GM12891 (cell line): ENCODE results near the gene RUNX1.

Experiments
- POLR2A ChIP-seq: IDR thresholded peaks from 2 replicates; pipeline ENCODE4 v1.6.1; 2011; ENCODE audit warnings: low read depth, low read length, control low read depth
- POLR2AphosphoS5 ChIP-seq: IDR thresholded peaks from 2 replicates; pipeline ENCODE4 v1.6.1; 2011; ENCODE audit warnings: low read depth, low read length, control low read depth
- POU2F2 ChIP-seq: IDR thresholded peaks from 2 replicates; pipeline ENCODE4 v1.6.1; 2011; ENCODE audit warnings: low read depth, mild to moderate bottlenecking, control low read depth, low read length, moderate library complexity
- SPI1 ChIP-seq: IDR thresholded peaks from 2 replicates; pipeline ENCODE4 v1.6.1; 2011; ENCODE audit warnings: low read depth, low read length, control low read depth
- TAF1 ChIP-seq: IDR thresholded peaks from 2 replicates; pipeline ENCODE4 v1.6.1; 2011; ENCODE audit warnings: low read depth, low read length, control low read depth

DNA sequence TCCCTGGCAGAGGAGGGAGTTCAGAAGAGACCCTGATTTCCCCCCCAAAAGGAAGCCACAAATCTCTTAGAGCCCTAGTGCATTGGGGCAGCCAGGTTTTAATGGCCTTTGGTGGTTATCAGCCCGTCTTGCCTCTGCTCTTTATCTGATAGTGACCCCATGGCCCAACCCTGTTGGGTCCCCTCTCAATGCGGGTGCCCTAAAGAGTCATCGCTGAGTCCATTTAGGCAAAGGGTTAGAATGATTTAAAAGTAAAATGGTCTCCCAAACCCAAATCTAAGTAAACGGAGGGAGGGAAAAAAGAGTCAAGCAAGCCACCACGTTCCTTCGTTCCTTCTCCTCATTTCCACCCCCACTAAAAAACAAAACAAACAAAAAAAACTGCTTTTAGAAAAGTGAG, 164.0 kb downstream of the RUNX1 start:
- TF ChIP-seq POLR2A (no peak), POLR2AphosphoS5 (no peak), TAF1 (no peak), SPI1 (no peak), POU2F2 (no peak)
